HG03060 (cell line): ENCODE data around the gene C1orf159.
"Not testable (repeated sequence)": the region's sequence is repeated elsewhere in the genome, so short reads cannot be mapped to it uniquely, and the experiment has no call there.

Source experiments
- ATAC-seq: cut with Tn5 transposase; IDR thresholded peaks from one replicate; pipeline ENCODE4 v1.9.1; 2021; ENCODE audit warnings: low read depth, moderate number of reproducible peaks; ENCODE audit not compliant: unreplicated experiment

Gene C1orf159

GRCh38 chr1:1083416-1084371 lies 32.2 kb downstream of the C1orf159 start:
- no peak for ATAC-seq

DNA sequence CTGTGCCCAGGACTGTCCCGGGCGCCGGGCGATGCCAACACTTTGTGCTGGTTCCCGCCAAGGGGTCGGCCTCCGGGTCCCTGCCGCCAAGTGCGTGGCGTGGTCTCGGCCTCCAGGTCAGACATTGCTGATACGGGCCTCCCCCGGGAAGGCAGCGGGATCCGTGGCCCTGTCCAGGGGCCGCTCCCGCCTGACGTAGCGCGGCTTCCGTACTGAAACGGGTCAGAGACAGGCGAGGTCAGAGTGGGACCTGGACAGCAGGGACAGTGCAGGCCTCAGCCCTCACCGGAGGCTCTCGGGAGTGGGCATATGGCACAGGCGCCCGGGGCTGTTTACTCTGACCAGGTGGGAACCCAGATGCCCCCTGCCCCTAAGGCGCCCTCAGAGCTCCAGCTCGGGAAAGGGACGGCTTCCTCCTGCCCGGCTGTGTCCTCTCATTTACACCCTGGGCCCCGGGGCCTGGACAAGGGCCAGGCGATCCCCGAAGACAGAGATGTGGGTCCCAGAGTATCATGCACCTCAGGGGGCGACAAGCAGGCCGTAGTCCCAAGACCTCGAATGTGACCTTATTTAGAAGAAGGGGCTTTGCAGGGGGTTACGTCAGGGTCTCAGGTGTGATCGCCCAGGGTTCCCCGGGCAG lies 33.0 kb downstream of the C1orf159 start:
- ATAC-seq = no peak

- no peak for ATAC-seq
These were observed 33.6 kb downstream of the C1orf159 start for GRCh38 chr1:1082239-1082775.

DNA sequence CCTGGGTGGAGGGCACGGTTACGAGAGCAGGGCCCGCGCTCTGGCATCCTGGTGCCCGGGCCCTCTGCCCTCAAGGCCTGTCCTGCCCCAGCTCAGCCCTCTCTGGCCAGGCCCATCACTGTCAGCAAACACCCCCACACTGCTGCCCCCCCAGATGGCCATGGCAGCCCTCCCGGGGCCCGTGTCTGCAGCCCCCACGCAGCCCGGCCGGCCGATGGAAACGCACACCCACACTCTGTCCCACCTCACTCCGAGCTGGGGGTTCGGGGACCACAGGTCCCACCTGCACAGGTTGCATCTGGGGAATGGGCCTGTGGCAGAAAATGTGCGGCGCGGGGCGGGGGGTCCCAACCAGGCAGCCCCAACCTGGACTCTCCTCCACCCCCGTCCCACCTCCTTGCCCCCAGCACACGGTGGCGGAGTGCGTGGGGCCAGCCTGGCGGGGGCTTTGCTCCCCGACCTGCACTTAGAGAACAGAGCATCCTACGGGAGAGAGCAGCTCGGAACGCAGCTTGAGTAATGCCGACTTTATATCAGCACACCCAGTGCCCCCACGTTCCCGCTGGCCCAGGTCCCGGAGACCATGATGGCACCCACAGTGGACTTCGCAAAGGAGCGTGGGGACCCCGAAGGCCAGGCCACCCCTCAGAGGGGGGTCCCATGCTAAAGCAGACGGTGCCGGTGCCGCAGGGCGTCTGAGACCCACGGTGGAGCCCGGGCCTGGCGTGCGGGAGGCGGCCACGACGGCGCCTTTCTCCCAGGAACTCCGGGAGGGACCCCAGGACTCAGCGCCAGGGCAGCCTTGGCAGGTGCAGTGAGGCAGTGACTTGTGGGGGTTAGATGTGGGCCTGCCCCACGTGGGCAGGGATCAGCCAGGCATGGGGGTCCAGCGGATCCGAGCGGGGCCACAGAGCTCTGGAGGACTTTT lies 34.3 kb downstream of the C1orf159 start:
- ATAC-seq = no peak

DNA sequence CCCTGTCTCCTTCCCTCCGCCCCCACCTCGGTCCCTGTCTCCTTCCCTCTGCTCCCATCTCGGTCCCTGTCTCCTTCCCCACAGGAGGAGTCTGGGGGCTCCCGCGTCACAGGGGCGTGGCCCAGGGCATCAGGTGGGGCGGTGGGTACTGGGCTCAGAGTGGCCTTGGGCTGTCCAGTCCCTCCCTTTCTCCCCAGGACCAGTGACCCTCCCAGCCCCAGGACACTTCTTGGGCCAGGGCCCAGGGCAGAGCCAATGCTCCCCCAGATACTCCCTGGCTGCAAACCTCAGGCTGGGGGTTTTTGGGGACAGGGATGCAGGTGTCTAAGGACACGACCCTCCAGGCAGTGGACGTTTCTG lies 35.0 kb downstream of the C1orf159 start:
- no peak for ATAC-seq

GRCh38 chr1:1080122-1080757 lies 35.6 kb downstream of the C1orf159 start:
- ATAC-seq = no peak

DNA sequence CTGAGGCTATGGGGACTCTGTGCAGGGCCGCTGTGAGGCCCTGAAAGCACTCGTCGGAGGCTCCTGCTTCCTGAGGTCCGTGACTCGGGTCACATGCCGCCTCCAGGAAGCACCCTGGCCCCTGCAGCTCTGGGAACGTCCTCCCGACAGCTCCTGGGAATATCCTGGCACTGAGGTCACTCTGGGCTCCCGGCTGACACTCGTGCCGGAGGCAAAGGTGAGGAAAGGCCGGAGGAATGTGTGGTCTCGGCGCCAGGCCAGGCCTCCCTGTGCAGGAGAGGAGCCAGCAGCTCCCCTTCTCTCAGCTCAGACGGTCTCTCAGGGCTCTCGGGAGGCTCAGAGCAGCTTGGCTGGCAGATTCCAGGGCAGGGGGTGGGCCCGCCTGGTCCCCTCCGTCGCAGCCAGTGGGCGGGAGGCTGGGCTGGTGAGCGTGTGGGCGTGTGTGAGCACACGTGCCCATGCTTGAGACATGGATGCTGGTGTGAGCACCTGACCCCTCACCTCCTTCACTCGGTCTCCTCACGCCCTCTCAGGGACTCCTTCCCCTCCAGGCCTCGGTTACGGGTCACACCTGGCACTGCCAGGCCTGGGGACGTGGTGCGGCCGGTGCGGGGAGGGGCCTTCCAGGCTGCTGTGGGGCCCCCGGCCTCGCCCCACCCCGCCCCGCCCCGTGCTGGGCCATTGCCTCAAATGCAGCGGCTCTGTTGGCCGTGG lies 36.3 kb downstream of the C1orf159 start:
- no peak for ATAC-seq

- not testable (repeated sequence) for ATAC-seq
These were observed 38.5 kb downstream of the C1orf159 start for GRCh38 chr1:1077396-1077795.

DNA sequence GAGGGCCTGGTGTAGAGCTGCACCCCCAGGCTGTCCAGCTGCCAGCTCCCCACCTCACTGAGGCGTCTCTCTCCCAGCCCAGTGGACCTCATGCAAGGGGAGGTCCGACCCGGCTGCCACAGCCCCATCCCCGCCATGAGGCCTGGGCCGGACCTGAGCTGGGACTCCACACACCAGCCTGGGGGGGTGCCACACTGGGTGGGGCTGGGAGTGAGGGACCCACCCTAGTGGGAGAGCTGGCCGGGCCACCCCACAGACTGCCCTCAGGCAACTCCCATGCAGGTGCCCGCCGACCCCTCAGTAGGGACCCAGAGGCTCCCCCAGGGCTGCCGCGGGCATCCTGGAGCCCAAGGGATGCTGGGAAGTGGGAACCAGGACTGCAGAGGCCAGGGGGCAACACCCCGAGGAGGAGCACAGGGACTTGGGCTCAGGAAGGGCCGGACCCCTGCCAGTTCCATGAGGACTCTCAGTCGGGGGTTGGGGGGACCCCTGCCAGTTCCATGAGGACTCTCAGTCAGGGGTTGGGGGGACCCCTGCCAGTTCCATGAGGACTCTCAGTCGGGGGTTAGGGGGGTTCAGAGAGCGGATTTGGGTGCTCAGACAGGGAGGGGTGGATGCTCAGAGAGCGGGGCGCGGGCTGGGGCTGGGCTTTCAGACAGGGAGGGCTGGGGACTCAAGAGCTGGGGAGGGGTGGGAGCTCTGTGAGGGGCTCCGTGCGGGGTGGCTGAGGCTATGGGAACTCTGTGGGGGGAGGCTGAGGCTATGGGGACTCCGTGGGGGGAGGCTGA lies 40.5 kb downstream of the C1orf159 start:
- ATAC-seq = no peak

- no peak for ATAC-seq
These were observed 41.2 kb downstream of the C1orf159 start for GRCh38 chr1:1074631-1075147.

DNA sequence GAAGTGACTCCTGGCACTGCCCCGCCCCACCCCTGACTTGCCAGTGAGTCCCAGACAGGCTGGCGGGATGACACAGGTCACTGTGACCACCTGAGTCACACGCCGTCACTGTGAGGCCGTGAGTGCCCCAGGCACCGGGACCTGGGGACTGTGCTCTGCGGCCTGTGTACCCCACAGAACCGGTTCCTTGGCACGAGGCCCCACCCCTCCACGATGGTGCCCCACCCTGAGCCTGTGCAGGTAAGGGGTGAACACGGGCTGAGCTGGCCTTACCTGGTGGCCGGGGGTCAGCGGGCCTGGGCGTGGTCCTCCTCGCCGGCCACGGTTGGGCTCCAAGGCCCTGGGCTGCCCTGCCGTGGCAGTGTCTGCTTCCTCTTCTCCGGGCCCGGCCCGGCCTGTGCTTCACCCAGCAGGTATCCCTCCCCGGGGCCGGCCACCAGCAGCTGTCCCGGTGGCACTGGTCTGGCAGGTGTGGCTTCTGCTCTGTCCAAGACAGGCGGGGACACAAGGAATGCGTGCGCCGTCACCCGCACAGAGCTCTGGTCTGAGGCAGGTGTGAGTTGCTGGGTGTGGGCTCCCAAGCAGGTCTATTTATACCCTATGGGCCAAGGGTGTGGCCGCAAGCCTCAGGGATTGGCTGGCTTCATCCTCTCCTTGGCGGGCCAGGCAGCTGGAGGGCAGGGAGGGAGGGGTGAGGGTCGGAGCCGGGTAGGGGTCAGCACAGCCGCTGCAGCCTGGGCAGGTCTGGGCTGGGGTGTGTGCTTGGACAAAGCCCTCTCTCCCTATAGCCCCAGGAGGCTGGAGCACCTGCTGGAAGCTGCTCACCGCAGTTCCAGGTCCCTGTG lies 41.9 kb downstream of the C1orf159 start, which contains the start of gene RNF223:
Gene RNF223, minus strand, starts transcription at position 564 of the 845 bp plus-strand sequence. CDS start 1,740 bp downstream, outside the sequence.
- no peak for ATAC-seq

- ATAC-seq = no peak
These were observed 42.8 kb downstream of the C1orf159 start for GRCh38 chr1:1072849-1073742.

DNA sequence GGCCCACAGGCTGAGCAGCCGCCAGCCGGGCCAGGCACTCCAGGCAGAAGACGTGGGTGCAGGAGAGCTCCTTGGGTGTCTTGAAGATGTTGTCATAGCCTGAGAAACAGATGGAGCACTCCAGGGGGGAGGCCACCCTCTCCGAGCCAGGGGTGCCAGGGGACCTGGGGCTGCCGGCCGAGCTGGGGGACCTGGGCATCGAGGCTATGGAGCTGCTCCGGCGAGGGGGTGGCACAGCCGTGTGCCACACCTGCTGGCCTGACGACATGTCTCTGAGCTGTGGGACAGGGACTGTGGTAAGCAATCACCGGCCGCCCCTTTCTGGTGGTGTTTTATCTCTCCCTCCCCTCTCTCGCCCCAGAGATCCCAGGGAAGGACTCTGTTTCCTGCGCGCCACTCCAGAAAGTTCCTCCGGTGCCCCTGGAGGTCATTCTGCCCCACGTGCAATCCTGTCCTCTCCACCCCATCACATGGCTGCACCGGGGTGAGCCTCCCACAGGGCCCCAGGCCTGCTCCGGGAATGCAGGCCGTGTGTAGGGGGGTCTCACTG lies 43.5 kb downstream of the C1orf159 start:
- no peak for ATAC-seq

GRCh38 chr1:1071486-1072298 lies 44.2 kb downstream of the C1orf159 start:
- ATAC-seq = no peak
